ACHN (cell line): ENCODE measurements around the gene PKIG.
"Not testable (repeated sequence)": the region's sequence is repeated elsewhere in the genome, so short reads cannot be mapped to it uniquely, and the experiment has no call there.

Experiments
- DNase-seq: peaks from one replicate; pipeline ENCODE4 v3.0.0-alpha.2; 2015
- in situ Hi-C: cut with HindIII; loops from 2 replicates; pipeline ENCODE4 v1.10.0; 2017; ENCODE audit warnings: low sequenced_read_pairs, low pct_ligation_motif_present, low pct_unique_long_range_greater_than_20kb

The PKIG gene

GRCh38 chr20:44582311-44583025 is at the start of gene PKIG:
Gene PKIG, plus strand, starts transcription at chr20:44582579. Its CDS starts 31,978 bp downstream, at chr20:44614557.
- DNase-seq, result no peak
- in situ Hi-C loops, result no loop called here

GRCh38 chr20:44532981-44533331 is 49.4 kb upstream of the PKIG start:
- in situ Hi-C loops, result no loop called here
- DNase-seq, result no peak

- in situ Hi-C loops, result no loop called here
These were observed 48.5 kb upstream of the PKIG start for GRCh38 chr20:44533928-44534327.

GRCh38 chr20:44536175-44536574 is 46.2 kb upstream of the PKIG start:
- in situ Hi-C loops, result no loop called here
- no peak for DNase-seq

More at GRCh38 chr20:44533928-44534327, 48.5 kb upstream of the PKIG start:
- DNase-seq, result no peak

- in situ Hi-C loops, result no loop called here
- no peak for DNase-seq
These were observed 44.4 kb upstream of the PKIG start for GRCh38 chr20:44537993-44538392.

GRCh38 chr20:44540834-44541233 is 41.5 kb upstream of the PKIG start:
- in situ Hi-C loops, result no loop called here
- DNase-seq, result no peak

GRCh38 chr20:44541992-44542391 is 40.4 kb upstream of the PKIG start:
- in situ Hi-C loops, result no loop called here
- DNase-seq, result no peak

- DNase-seq, result no peak
- in situ Hi-C loops, result no loop called here
These were observed 39.5 kb upstream of the PKIG start for GRCh38 chr20:44542890-44543289.

GRCh38 chr20:44543358-44543757 is 39.0 kb upstream of the PKIG start:
- in situ Hi-C loops, result no loop called here

GRCh38 chr20:44544263-44544662 is 38.1 kb upstream of the PKIG start:
- in situ Hi-C loops, result no loop called here
- DNase-seq, result no peak

More at GRCh38 chr20:44543358-44543757, 39.0 kb upstream of the PKIG start:
- DNase-seq, result no peak

- in situ Hi-C loops, result no loop called here
- no peak for DNase-seq
These were observed 35.0 kb upstream of the PKIG start for GRCh38 chr20:44547419-44547818.

- in situ Hi-C loops, result no loop called here
- no peak for DNase-seq
These were observed 33.3 kb upstream of the PKIG start for GRCh38 chr20:44549123-44549522.

- DNase-seq, result no peak
- in situ Hi-C loops, result no loop called here
These were observed 30.3 kb upstream of the PKIG start for GRCh38 chr20:44552050-44552449.

- in situ Hi-C loops, result no loop called here
- DNase-seq, result no peak
These were observed 29.8 kb upstream of the PKIG start for GRCh38 chr20:44552568-44552949.

GRCh38 chr20:44552950-44553908 is 29.1 kb upstream of the PKIG start:
- in situ Hi-C loops, result no loop called here
- peak; percentile 34 for DNase-seq

- DNase-seq, result no peak
- in situ Hi-C loops, result no loop called here
These were observed 23.1 kb upstream of the PKIG start for GRCh38 chr20:44559302-44559701.

- in situ Hi-C loops, result no loop called here
- DNase-seq, result no peak
These were observed 22.1 kb upstream of the PKIG start for GRCh38 chr20:44560229-44560628.

GRCh38 chr20:44560818-44561217 is 21.6 kb upstream of the PKIG start:
- in situ Hi-C loops, DNase-seq: not testable (repeated sequence)

- in situ Hi-C loops, result no loop called here
- no peak for DNase-seq
These were observed 20.5 kb upstream of the PKIG start for GRCh38 chr20:44561876-44562275.

GRCh38 chr20:44566018-44566417 is 16.4 kb upstream of the PKIG start:
- in situ Hi-C loops, result no loop called here
- DNase-seq, result no peak
